Panc1 (cell line): Measurements from ENCODE around the gene FKBP9. TPM values are rescaled to one million over a fixed set of nuclear protein-coding genes. Genes with fewer than 3 reads are reported as not detected.

Source experiments
- ATAC-seq: fragments of 200-7000 bp; cut with Tn5 transposase; 2 replicates; pipeline ENCODE4 v1.9.1; 2020; ENCODE audit warnings: mild to moderate bottlenecking, moderate library complexity
- BruUV-seq: library from RNA; stranded (reverse); fragments of 400-500 nt; replicated peaks from 2 replicates; lab custom pipeline; 2021; lab: Mats Ljungman, UMichigan
- CTCF ChIA-PET: fragments of 300-600 bp; sonication (Branson Sonifier 250); formaldehyde crosslinking; loops from one replicate; lab custom pipeline; 2022; ENCODE audit warnings: antibody characterized with exemption; lab: Charles Lee
- POLR2A ChIA-PET: fragments of 300-600 bp; sonication (Branson Sonifier 250); formaldehyde crosslinking; loops from one replicate; lab custom pipeline; 2022; ENCODE audit warnings: antibody characterized with exemption; lab: Charles Lee
- DNase-seq: peaks from one replicate; pipeline ENCODE4 v3.0.0-alpha.2; 2010; ENCODE audit warnings: low read depth, low spot score
- H3K27ac ChIP-seq: 2 replicates; pipeline ENCODE4 v1.5.1; 2011; ENCODE audit warnings: mild to moderate bottlenecking, low read length, inconsistent platforms
- H3K27me3 ChIP-seq: fragments of 200-500 bp; sonication (Bioruptor generic); 2 replicates; pipeline ENCODE4 v1.6.0; 2014; ENCODE audit warnings: low read length, inconsistent platforms; ENCODE audit not compliant: control insufficient read depth, insufficient read depth
- H3K36me3 ChIP-seq: fragments of 200-500 bp; sonication (Bioruptor generic); 2 replicates; pipeline ENCODE4 v1.5.1; 2014; ENCODE audit warnings: inconsistent platforms, mild to moderate bottlenecking, low read length, moderate library complexity; ENCODE audit not compliant: control insufficient read depth, insufficient read depth
- H3K4me1 ChIP-seq: 2 replicates; pipeline ENCODE4 v1.5.1; 2011; ENCODE audit warnings: inconsistent platforms, mild to moderate bottlenecking, low read length, moderate library complexity; ENCODE audit not compliant: control insufficient read depth, insufficient read depth
- H3K4me3 ChIP-seq, 2 experiments: 2 replicates each; pipeline ENCODE4 v1.5.1; 2011 to 2012; ENCODE audit warnings: low read depth in 2 of 2, low read length in 2 of 2, mild to moderate bottlenecking in 2 of 2, inconsistent platforms in 1 of 2, moderate library complexity in 1 of 2
- H3K9me3 ChIP-seq: fragments of 200-500 bp; sonication (Bioruptor generic); 2 replicates; pipeline ENCODE4 v1.5.1; 2014; ENCODE audit warnings: low read depth, mild to moderate bottlenecking, inconsistent platforms, low read length, moderate library complexity; ENCODE audit not compliant: control insufficient read depth, insufficient read depth
- CTCF ChIP-seq: fragments of 450-650 bp; IDR thresholded peaks from 2 replicates; pipeline ENCODE4 v1.5.1; 2017; ENCODE audit warnings: mild to moderate bottlenecking
- POLR2AphosphoS5 ChIP-seq: IDR thresholded peaks from 2 replicates; pipeline ENCODE4 v1.6.1; 2012; ENCODE audit warnings: mild to moderate bottlenecking, low read depth, low read length, moderate library complexity
- REST ChIP-seq, 2 experiments: IDR thresholded peaks; 2 replicates each; pipeline ENCODE4 v1.6.1; 2011 to 2012; ENCODE audit warnings: low read depth in 2 of 2, control low read depth in 1 of 2, low read length in 1 of 2, mild to moderate bottlenecking in 1 of 2, moderate library complexity in 1 of 2; ENCODE audit not compliant: insufficient read depth in 1 of 2
- SIN3A ChIP-seq: IDR thresholded peaks from 2 replicates; pipeline ENCODE4 v1.6.1; 2012; ENCODE audit warnings: low read depth, mild to moderate bottlenecking, low read length, moderate library complexity, borderline replicate concordance; ENCODE audit not compliant: insufficient read depth
- TCF7L2 ChIP-seq: IDR thresholded peaks from 2 replicates; pipeline ENCODE4 v1.6.1; 2011; ENCODE audit warnings: mild to moderate bottlenecking, low read depth, low read length, inconsistent platforms
- in situ Hi-C: cut with HindIII; loops from 2 replicates; pipeline ENCODE4 v1.10.0; 2016; ENCODE audit warnings: low sequenced_read_pairs, low pct_unique_long_range_greater_than_20kb
- intact Hi-C: fragments of 100-400 bp; cut with micrococcal nuclease; formaldehyde crosslinking; loops from one replicate; pipeline ENCODE4 v1.10.0; 2022; ENCODE audit not compliant: unreplicated experiment
- total RNA-seq: library from RNA; stranded (reverse); gene quantifications from one replicate; pipeline ENCODE4 v1.2.1, GENCODE V29; 2021; ENCODE audit not compliant: unreplicated experiment

The FKBP9 gene
- total RNA-seq, 1 experiment from 2014 or later = 183 TPM

GRCh38 chr7:33040803-33041516 is 83.7 kb downstream of the FKBP9 start:
- CTCF ChIA-PET = no interaction called here
- TF ChIP-seq CTCF (no peak), SIN3A (no peak), POLR2AphosphoS5 (no peak)
- no peaks in the 10 kb centered on the region for H3K36me3 ChIP-seq
- peak overlapping the region; percentile 65 for H3K27ac ChIP-seq
- in situ Hi-C loops = no loop called here
- peaks cover 52% of the 10 kb centered on the region for H3K4me1 ChIP-seq
- DNase-seq = no peak
- no peaks in the 10 kb centered on the region for H3K9me3 ChIP-seq
- peak overlapping the region; percentile 1 to 12; a peak in 2 of 4 replicates for H3K4me3 ChIP-seq
- intact Hi-C loops = loop anchor here (10.0 kb wide), 1 partner anchor 86 kb away; the partner anchor contains the start of gene FKBP9
- peak; percentile 86 for ATAC-seq
- H3K27me3 ChIP-seq = no peaks in the 10 kb centered on the region
- POLR2A ChIA-PET = no interaction called here
- no TSS peak for BruUV-seq

- TF ChIP-seq CTCF = no peak
- no peak for TF ChIP-seq TCF7L2
- TF ChIP-seq SIN3A = no peak
- no peak for TF ChIP-seq POLR2AphosphoS5
- TF ChIP-seq REST (IDR thresholded peaks at IDR 0.05; ENCODE audit: insufficient read depth in 1 of 2, low read depth in 2 of 2, low read length in 1 of 2) = no peak
- DNase-seq = no peak
- ChIA-PET CTCF (no interaction called here), POLR2A (no interaction called here)
- Histone ChIP-seq H3K36me3 (no peaks in the 10 kb centered on the region), H3K27me3 (no peaks in the 10 kb centered on the region), H3K27ac (peak overlapping the region; percentile 34; the same call in 1 of the 2 replicates), H3K4me3 (no peak overlapping the region), H3K4me1 (peaks cover 52% of the 10 kb centered on the region), H3K9me3 (no peaks in the 10 kb centered on the region)
- BruUV-seq = no TSS peak
- in situ Hi-C loops = no loop called here
- ATAC-seq = no peak
- intact Hi-C loops = loop anchor here (10.0 kb wide), 1 partner anchor 87 kb away; the partner anchor contains the start of gene FKBP9
Observed at GRCh38 chr7:33041631-33042428, 84.6 kb downstream of the FKBP9 start.
